WTC11 (cell line): ENCODE data around the gene APLF. TPM values are rescaled to one million over a fixed set of nuclear protein-coding genes. Genes with fewer than 3 reads are reported as not detected.

ENCODE experiments used
- ATAC-seq: fragments of 200-7000 bp; cut with Tn5 transposase; 2 replicates; pipeline ENCODE4 v1.10.0; 2021; ENCODE audit warnings: mild to moderate bottlenecking, moderate library complexity
- CTCF ChIA-PET: fragments of 300-600 bp; sonication (Branson Sonifier 250); formaldehyde crosslinking; loops from one replicate; lab custom pipeline; 2021; ENCODE audit warnings: antibody characterized with exemption; lab: Charles Lee
- POLR2A ChIA-PET: fragments of 350-600 bp; sonication (Branson Sonifier 250); formaldehyde crosslinking; loops from one replicate; lab custom pipeline; 2021; ENCODE audit warnings: antibody characterized with exemption; lab: Charles Lee
- DNase-seq: peaks from one replicate; pipeline ENCODE4 v3.0.0; 2021; ENCODE audit warnings: low spot score
- H3K27ac Mint-ChIP-seq: 2 replicates; pipeline ENCODE4 v1.8.0; 2021; ENCODE audit warnings: mixed read lengths
- H3K27me3 Mint-ChIP-seq: 2 replicates; pipeline ENCODE4 v1.8.0; 2021; ENCODE audit warnings: low read depth, mild to moderate bottlenecking, moderate library complexity, mixed read lengths
- H3K36me3 Mint-ChIP-seq: 2 replicates; pipeline ENCODE4 v1.8.0; 2021; ENCODE audit warnings: mixed read lengths
- H3K4me1 Mint-ChIP-seq: 2 replicates; pipeline ENCODE4 v1.8.0; 2022; ENCODE audit warnings: mixed read lengths
- H3K4me3 Mint-ChIP-seq: 2 replicates; pipeline ENCODE4 v1.8.0; 2021; ENCODE audit warnings: mild to moderate bottlenecking, moderate library complexity, mixed read lengths
- H3K9me3 Mint-ChIP-seq: 2 replicates; pipeline ENCODE4 v1.8.0; 2021; ENCODE audit warnings: mixed read lengths
- AR ChIP-seq: fragments of 250-450 bp; sonication (Bioruptor Pico); IDR thresholded peaks from 2 replicates; pipeline ENCODE4 v1.9.0; 2021; ENCODE audit warnings: mild to moderate bottlenecking
- ATF1 ChIP-seq: sonication (generic); formaldehyde crosslinking; IDR thresholded peaks from 2 replicates; pipeline ENCODE4 v1.8.1; 2023; ENCODE audit warnings: mild to moderate bottlenecking, moderate library complexity, missing genetic modification reagents
- ATF2 ChIP-seq: sonication (generic); formaldehyde crosslinking; IDR thresholded peaks from 2 replicates; pipeline ENCODE4 v1.8.1; 2022; ENCODE audit warnings: low read depth, missing genetic modification reagents, borderline replicate concordance
- CTCF ChIP-seq: fragments of 200-600 bp; IDR thresholded peaks from 2 replicates; pipeline ENCODE4 v1.8.0; 2022; ENCODE audit warnings: antibody characterized with exemption
- E2F4 ChIP-seq: sonication (generic); formaldehyde crosslinking; IDR thresholded peaks from 2 replicates; pipeline ENCODE4 v1.8.1; 2022; ENCODE audit warnings: low read depth, mild to moderate bottlenecking, moderate library complexity, missing genetic modification reagents, borderline replicate concordance
- JUN ChIP-seq: sonication (generic); formaldehyde crosslinking; IDR thresholded peaks from 2 replicates; pipeline ENCODE4 v1.8.0; 2023; ENCODE audit warnings: mild to moderate bottlenecking, missing genetic modification reagents
- MLX ChIP-seq: sonication (generic); formaldehyde crosslinking; IDR thresholded peaks from 2 replicates; pipeline ENCODE4 v1.8.1; 2023; ENCODE audit warnings: mild to moderate bottlenecking, missing genetic modification reagents, moderate library complexity
- MYBL2 ChIP-seq: sonication (generic); formaldehyde crosslinking; IDR thresholded peaks from 2 replicates; pipeline ENCODE4 v1.8.1; 2023; ENCODE audit warnings: mild to moderate bottlenecking, moderate library complexity, missing genetic modification reagents
- NFYB ChIP-seq: sonication (generic); formaldehyde crosslinking; conservative IDR thresholded peaks from 2 replicates; pipeline ENCODE4 v1.8.0; 2022; ENCODE audit warnings: low read depth, missing genetic modification reagents
- OVOL2 ChIP-seq: fragments of 250-450 bp; sonication (Bioruptor Pico); IDR thresholded peaks from 2 replicates; pipeline ENCODE4 v1.9.0; 2021; ENCODE audit warnings: mild to moderate bottlenecking, borderline replicate concordance
- PRRX2 ChIP-seq: fragments of 250-450 bp; sonication (Bioruptor Pico); IDR thresholded peaks from 2 replicates; pipeline ENCODE4 v1.8.0; 2021; ENCODE audit warnings: mild to moderate bottlenecking
- STAT6 ChIP-seq: sonication (generic); formaldehyde crosslinking; conservative IDR thresholded peaks from 2 replicates; pipeline ENCODE4 v1.8.1; 2023; ENCODE audit warnings: mild to moderate bottlenecking, low read depth, missing genetic modification reagents, moderate library complexity
- ZNF121 ChIP-seq: sonication (generic); formaldehyde crosslinking; IDR thresholded peaks from 2 replicates; pipeline ENCODE4 v1.8.0; 2023; ENCODE audit warnings: missing genetic modification reagents
- ZNF138 ChIP-seq: sonication (generic); formaldehyde crosslinking; conservative IDR thresholded peaks from 2 replicates; pipeline ENCODE4 v1.8.1; 2022; ENCODE audit warnings: mild to moderate bottlenecking, moderate library complexity, missing genetic modification reagents
- ZNF232 ChIP-seq: sonication (generic); formaldehyde crosslinking; IDR thresholded peaks from 2 replicates; pipeline ENCODE4 v1.8.0; 2022; ENCODE audit warnings: mild to moderate bottlenecking, missing genetic modification reagents
- ZNF263 ChIP-seq: sonication (generic); formaldehyde crosslinking; IDR thresholded peaks from 2 replicates; pipeline ENCODE4 v1.8.1; 2022; ENCODE audit warnings: low read depth, mild to moderate bottlenecking, moderate library complexity, missing genetic modification reagents
- ZNF317 ChIP-seq: sonication (generic); formaldehyde crosslinking; IDR thresholded peaks from 2 replicates; pipeline ENCODE4 v1.8.1; 2023; ENCODE audit warnings: low read depth, mild to moderate bottlenecking, moderate library complexity, missing genetic modification reagents, borderline replicate concordance
- ZNF512 ChIP-seq: sonication (generic); formaldehyde crosslinking; IDR thresholded peaks from 2 replicates; pipeline ENCODE4 v1.8.1; 2022; ENCODE audit warnings: missing genetic modification reagents, borderline replicate concordance
- total RNA-seq: library from RNA; stranded (reverse); gene quantifications from 3 replicates; pipeline ENCODE4 v1.2.3, GENCODE V29; 2021

APLF gene
- total RNA-seq, 1 experiment from 2014 or later: 2.7 TPM

GRCh38 chr2:68464651-68465050, 2.7 kb upstream of the APLF start (continued):
- TF ChIP-seq NFYB (CRISPR knock-in tag): no peak
- no peak for TF ChIP-seq E2F4 (CRISPR knock-in tag)

- Mint-ChIP-seq H3K9me3 (no peaks in the 10 kb centered on the region), H3K27me3 (no peaks in the 10 kb centered on the region), H3K27ac (no peak overlapping the region), H3K4me1 (peaks cover 10% of the 10 kb centered on the region; the same call in 1 of the 2 replicates), H3K36me3 (no peaks in the 10 kb centered on the region), H3K4me3 (peak overlapping the region; percentile 97; the same call in 1 of the 2 replicates)
- no peak for ATAC-seq
- CTCF ChIA-PET: interaction anchor here (1.3 to 2.6 kb wide), 2 partner anchors 23 to 244 kb away, joined by 4 to 27 read pairs; no protein-coding TSS in a partner anchor
- DNase-seq: no peak
- TF ChIP-seq OVOL2 (CRISPR knock-in tag) (no peak), ATF2 (no peak), ZNF263 (CRISPR knock-in tag) (no peak), MYBL2 (no peak), CTCF (no peak), ZNF232 (CRISPR knock-in tag) (no peak), ZNF138 (CRISPR knock-in tag) (no peak)
- TF ChIP-seq, all 79 proteins: peak for 0
- POLR2A ChIA-PET: no interaction called here
Observed at GRCh38 chr2:68465081-68465916, 2.1 kb upstream of the APLF start.

- Mint-ChIP-seq H3K4me1 (peaks cover 10% of the 10 kb centered on the region; the same call in 1 of the 2 replicates), H3K4me3 (peak overlapping the region; percentile 97), H3K9me3 (no peaks in the 10 kb centered on the region), H3K27ac (peak overlapping the region; percentile 74), H3K27me3 (no peaks in the 10 kb centered on the region), H3K36me3 (no peaks in the 10 kb centered on the region)
- POLR2A ChIA-PET: interaction anchor here (0.9 to 1.1 kb wide), 3 partner anchors 10 to 178 kb away, joined by 3 to 4 read pairs (median 4); no protein-coding TSS in a partner anchor
- ATAC-seq (no peak), DNase-seq (no peak)
- CTCF ChIA-PET: interaction anchor here (0.6 to 2.6 kb wide), 13 partner anchors 16 to 971 kb away, joined by 3 to 27 read pairs (median 4); partner anchors contain the start of gene NFU1
- no peak for TF ChIP-seq ZNF317 (CRISPR knock-in tag)
- no peak for TF ChIP-seq ATF1 (CRISPR knock-in tag)
- TF ChIP-seq STAT6 (CRISPR knock-in tag): no peak
- no peak for TF ChIP-seq MLX (CRISPR knock-in tag)
- no peak for TF ChIP-seq NFYB (CRISPR knock-in tag)
- TF ChIP-seq JUN (CRISPR knock-in tag): no peak
- no peak for TF ChIP-seq PRRX2 (CRISPR knock-in tag)
- no peak for TF ChIP-seq AR
- TF ChIP-seq ZNF121 (CRISPR knock-in tag): no peak
- TF ChIP-seq ZNF512 (CRISPR knock-in tag): no peak
Observed at GRCh38 chr2:68466361-68466777, 1.0 kb upstream of the APLF start.
